Stomach (tissue), 4 donors: Measurements from ENCODE around the gene PANK1.

Experiments
- CTCF ChIP-seq, 7 experiments: fragments of 450-650 bp in 4 of 7; fragments of 200-600 bp in 3 of 7; sonication (generic) in 3 of 7; IDR thresholded peaks; one replicate each; pipeline ENCODE4 v1.5.1; 2016 to 2019; ENCODE audit warnings: antibody characterized with exemption in 7 of 7, control low read depth in 2 of 7, mild to moderate bottlenecking in 1 of 7
- EP300 ChIP-seq: sonication (generic); formaldehyde crosslinking; IDR thresholded peaks from one replicate; pipeline ENCODE4 v1.6.1; 2017; ENCODE audit warnings: antibody characterized with exemption
- POLR2A ChIP-seq, 4 donors: fragments of 450-650 bp; IDR thresholded peaks; one replicate each; pipeline ENCODE4 v1.6.1; 2016; ENCODE audit warnings: antibody characterized with exemption in 4 of 4, control low read depth in 2 of 4, mild to moderate bottlenecking in 1 of 4, moderate library complexity in 1 of 4
- POLR2AphosphoS5 ChIP-seq, 3 donors: sonication (generic); formaldehyde crosslinking; IDR thresholded peaks; one replicate each; pipeline ENCODE4 v1.6.1; 2016; ENCODE audit warnings: antibody characterized with exemption in 3 of 3

- TF ChIP-seq POLR2AphosphoS5 (IDR thresholded peaks at IDR 0.05) (no peak), CTCF (IDR thresholded peaks at IDR 0.05) (no peak), EP300 (no peak), POLR2A (IDR thresholded peaks at IDR 0.05) (no peak)
Measured at GRCh38 chr10:89645742-89646172, 715 bp upstream of the PANK1 start.
